Measurements from ENCODE around the gene GAP43.

DNA sequence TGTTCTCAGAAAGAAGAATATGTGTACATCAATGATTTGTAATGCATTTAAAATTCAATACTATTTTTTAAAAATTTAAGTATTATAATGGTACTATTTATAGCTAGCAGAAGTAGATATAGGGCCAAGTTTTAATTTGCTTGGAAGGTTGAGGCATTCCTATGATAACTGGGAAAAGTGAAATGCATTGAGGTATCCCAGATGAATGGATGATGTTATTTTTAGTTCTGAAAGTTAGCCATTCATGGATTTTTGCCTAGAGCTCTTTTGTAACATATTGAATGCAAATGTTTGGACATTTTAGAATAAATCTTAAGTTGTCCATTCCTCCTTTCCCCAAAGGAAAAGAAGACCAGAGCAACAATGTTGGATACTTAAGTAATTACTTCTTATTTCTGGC, 47.6 kb downstream of the GAP43 start:
- TF ChIP-seq POLR2A (IDR thresholded peaks at IDR 0.05; ENCODE audit: low read depth, low read length): no peak
- TF ChIP-seq POLR2AphosphoS5 (IDR thresholded peaks at IDR 0.05; ENCODE audit: low read depth, low read length): no peak
- no peak for TF ChIP-seq TAF1 (IDR thresholded peaks at IDR 0.05; ENCODE audit: borderline replicate concordance, low read depth, low read length)

Measured in GM12892 (cell line).